Measurements from ENCODE around the gene YWHAE.

GRCh38 chr17:1376061-1376460, 24.0 kb downstream of the YWHAE start:
- TF ChIP-seq CTCF (IDR thresholded peaks at IDR 0.05): no peak
- no peak for TF ChIP-seq POLR2A (IDR thresholded peaks at IDR 0.05)

Measured in testis (tissue), 2 donors.